Activated T-helper 1 cell treated with anti-CD3 and anti-CD28 coated beads, Interleukin-12 subunit alpha, Interleukin-12 subunit beta, Interleukin-2, Interleukin-4 antibody, amounts not matched to agents 30 ng/mL and 10 ng/mL and 1 ng/mL, durations not matched to agents 14 hours and 24 hours and 36 hours (primary cell): Measurements from ENCODE around the gene DRAXIN. TPM values are rescaled to one million over a fixed set of nuclear protein-coding genes. Genes with fewer than 3 reads are reported as not detected.
A peak's percentile ranks its signal among the peaks of the same experiment; 100 is the strongest.

Source experiments
- DNase-seq: peaks from one replicate; pipeline ENCODE4 v3.0.0; 2021; ENCODE audit warnings: low spot score
- H3K27ac Mint-ChIP-seq: one replicate; pipeline ENCODE4 v1.8.0; 2021; ENCODE audit warnings: mild to moderate bottlenecking, mixed read lengths
- H3K27me3 Mint-ChIP-seq: one replicate; pipeline ENCODE4 v1.8.0; 2022; ENCODE audit warnings: mild to moderate bottlenecking, moderate library complexity, mixed read lengths; ENCODE audit not compliant: insufficient read depth
- H3K36me3 Mint-ChIP-seq: one replicate; pipeline ENCODE4 v1.8.0; 2021; ENCODE audit warnings: low read depth, mixed read lengths
- H3K4me1 Mint-ChIP-seq: one replicate; pipeline ENCODE4 v1.8.0; 2021; ENCODE audit warnings: low read depth, mixed read lengths
- H3K4me3 Mint-ChIP-seq: one replicate; pipeline ENCODE4 v1.8.0; 2021; ENCODE audit warnings: mild to moderate bottlenecking, moderate library complexity, mixed read lengths
- H3K9me3 Mint-ChIP-seq: one replicate; pipeline ENCODE4 v1.8.0; 2021; ENCODE audit warnings: mixed read lengths
- intact Hi-C: fragments of 100-400 bp; cut with micrococcal nuclease; formaldehyde crosslinking; loops from one replicate; pipeline ENCODE4 v1.15.1; 2024
- total RNA-seq: library from RNA; stranded (reverse); gene quantifications from 2 replicates; pipeline ENCODE4 v1.2.3, GENCODE V29; 2022

The DRAXIN gene
- total RNA-seq, 1 donor from 2014 or later = not detected

GRCh38 chr1:11650331-11650991 lies 41.0 kb upstream of the DRAXIN start:
- Mint-ChIP-seq H3K9me3 (no peaks in the 10 kb centered on the region), H3K36me3 (no peaks in the 10 kb centered on the region), H3K27ac (no peak overlapping the region), H3K27me3 (peaks cover 17% of the 10 kb centered on the region), H3K4me3 (peak overlapping the region; percentile 72), H3K4me1 (peaks cover 17% of the 10 kb centered on the region)
- DNase-seq = peak; percentile 69
- intact Hi-C loops = loop anchor here (1.0 to 5.0 kb wide), 4 partner anchors 31 to 257 kb away; partner anchors contain the start of genes CLCN6, MAD2L2 and MTHFR

GRCh38 chr1:11651017-11651416 lies 40.5 kb upstream of the DRAXIN start:
- peaks cover 23% of the 10 kb centered on the region for H3K4me1 Mint-ChIP-seq
- H3K36me3 Mint-ChIP-seq = no peaks in the 10 kb centered on the region
- H3K9me3 Mint-ChIP-seq = no peaks in the 10 kb centered on the region
- H3K27ac Mint-ChIP-seq = no peak overlapping the region
- peak overlapping the region; percentile 72 for H3K4me3 Mint-ChIP-seq
- H3K27me3 Mint-ChIP-seq = peaks cover 17% of the 10 kb centered on the region
- no peak for DNase-seq
- intact Hi-C loops = loop anchor here (5.0 kb wide), 2 partner anchors 156 to 256 kb away; partner anchors contain the start of genes CLCN6 and MTHFR

- peak overlapping the region; percentile 45 for H3K4me3 Mint-ChIP-seq
- H3K27me3 Mint-ChIP-seq = peaks cover 17% of the 10 kb centered on the region
- peaks cover 2% of the 10 kb centered on the region for H3K36me3 Mint-ChIP-seq
- H3K9me3 Mint-ChIP-seq = no peaks in the 10 kb centered on the region
- H3K4me1 Mint-ChIP-seq = peaks cover 23% of the 10 kb centered on the region
- DNase-seq = no peak
- H3K27ac Mint-ChIP-seq = no peak overlapping the region
- intact Hi-C loops = loop anchor here (5.0 kb wide), 2 partner anchors 155 to 255 kb away; partner anchors contain the start of genes CLCN6 and MTHFR
Observed at GRCh38 chr1:11652203-11652780, 39.2 kb upstream of the DRAXIN start.

GRCh38 chr1:11653101-11653860 lies 38.2 kb upstream of the DRAXIN start:
- H3K36me3 Mint-ChIP-seq = peaks cover 2% of the 10 kb centered on the region
- H3K9me3 Mint-ChIP-seq = no peaks in the 10 kb centered on the region
- H3K4me3 Mint-ChIP-seq = peak overlapping the region; percentile 53
- intact Hi-C loops = loop anchor here (5.0 kb wide), 2 partner anchors 154 to 254 kb away; partner anchors contain the start of genes CLCN6 and MTHFR
- peaks cover 23% of the 10 kb centered on the region for H3K4me1 Mint-ChIP-seq
- DNase-seq = no peak
- H3K27ac Mint-ChIP-seq = no peak overlapping the region
- peaks cover 17% of the 10 kb centered on the region for H3K27me3 Mint-ChIP-seq

- intact Hi-C loops = loop anchor here (1.0 to 5.0 kb wide), 5 partner anchors 11 to 254 kb away; partner anchors contain the start of genes AGTRAP, CLCN6, FBXO6 and MAD2L2
- no peak for DNase-seq
- Mint-ChIP-seq H3K4me3 (peak overlapping the region; percentile 53), H3K27me3 (peaks cover 17% of the 10 kb centered on the region), H3K4me1 (peaks cover 23% of the 10 kb centered on the region), H3K27ac (no peak overlapping the region), H3K9me3 (no peaks in the 10 kb centered on the region), H3K36me3 (peaks cover 3% of the 10 kb centered on the region)
Observed at GRCh38 chr1:11653861-11654136, 37.7 kb upstream of the DRAXIN start.

- H3K4me1 Mint-ChIP-seq = peaks cover 23% of the 10 kb centered on the region
- intact Hi-C loops = loop anchor here (1.0 to 5.0 kb wide), 5 partner anchors 10 to 253 kb away; partner anchors contain the start of genes AGTRAP, CLCN6, FBXO6 and MAD2L2
- peak within 1 kb of the TSS; percentile 77 for H3K4me3 Mint-ChIP-seq
- DNase-seq = peak; percentile 41
- H3K36me3 Mint-ChIP-seq = peaks cover 8% of the 10 kb centered on the region
- no peaks in the 10 kb centered on the region for H3K9me3 Mint-ChIP-seq
- peaks cover 17% of the 10 kb centered on the region for H3K27me3 Mint-ChIP-seq
- no peak within 1 kb of the TSS for H3K27ac Mint-ChIP-seq
Observed at GRCh38 chr1:11654137-11654938, 37.2 kb upstream of the DRAXIN start, which contains the start of the genes FBXO2 and FBXO44. Gene FBXO2 (minus strand): TSS chr1:11654429. CDS start chr1:11654340, 89 bp downstream. Gene FBXO44 (plus strand): TSS chr1:11654877. CDS start chr1:11655836, 959 bp downstream.

- intact Hi-C loops = loop anchor here (1.0 to 5.0 kb wide), 5 partner anchors 9 to 252 kb away; partner anchors contain the start of genes AGTRAP, CLCN6, FBXO6 and MAD2L2
- Mint-ChIP-seq H3K4me1 (peaks cover 17% of the 10 kb centered on the region), H3K27me3 (peaks cover 14% of the 10 kb centered on the region), H3K36me3 (peaks cover 8% of the 10 kb centered on the region), H3K4me3 (peak overlapping the region; percentile 77), H3K9me3 (no peaks in the 10 kb centered on the region), H3K27ac (no peak overlapping the region)
- no peak for DNase-seq
Observed at GRCh38 chr1:11654939-11655808, 36.3 kb upstream of the DRAXIN start.

- peaks cover 11% of the 10 kb centered on the region for H3K36me3 Mint-ChIP-seq
- H3K4me3 Mint-ChIP-seq = no peak overlapping the region
- intact Hi-C loops = no loop called here
- no peak overlapping the region for H3K27ac Mint-ChIP-seq
- DNase-seq = no peak
- H3K4me1 Mint-ChIP-seq = peaks cover 9% of the 10 kb centered on the region
- no peaks in the 10 kb centered on the region for H3K9me3 Mint-ChIP-seq
- no peaks in the 10 kb centered on the region for H3K27me3 Mint-ChIP-seq
Observed at GRCh38 chr1:11657654-11658053, 33.9 kb upstream of the DRAXIN start.

- intact Hi-C loops = no loop called here
- Mint-ChIP-seq H3K27ac (no peak overlapping the region), H3K27me3 (no peaks in the 10 kb centered on the region), H3K9me3 (no peaks in the 10 kb centered on the region), H3K4me1 (peaks cover 9% of the 10 kb centered on the region), H3K36me3 (peaks cover 12% of the 10 kb centered on the region), H3K4me3 (no peak overlapping the region)
- DNase-seq = no peak
Observed at GRCh38 chr1:11658542-11658941, 33.0 kb upstream of the DRAXIN start.

- H3K27me3 Mint-ChIP-seq = no peaks in the 10 kb centered on the region
- H3K27ac Mint-ChIP-seq = no peak overlapping the region
- peaks cover 12% of the 10 kb centered on the region for H3K36me3 Mint-ChIP-seq
- H3K4me1 Mint-ChIP-seq = peaks cover 9% of the 10 kb centered on the region
- no peaks in the 10 kb centered on the region for H3K9me3 Mint-ChIP-seq
- no peak for DNase-seq
- intact Hi-C loops = no loop called here
- no peak overlapping the region for H3K4me3 Mint-ChIP-seq
Observed at GRCh38 chr1:11659748-11660147, 31.8 kb upstream of the DRAXIN start.

GRCh38 chr1:11661103-11661502 lies 30.4 kb upstream of the DRAXIN start:
- no peak overlapping the region for H3K27ac Mint-ChIP-seq
- H3K4me1 Mint-ChIP-seq = no peaks in the 10 kb centered on the region
- DNase-seq = no peak
- H3K4me3 Mint-ChIP-seq = no peak overlapping the region
- no peaks in the 10 kb centered on the region for H3K9me3 Mint-ChIP-seq
- intact Hi-C loops = no loop called here
- no peaks in the 10 kb centered on the region for H3K27me3 Mint-ChIP-seq
- H3K36me3 Mint-ChIP-seq = peaks cover 12% of the 10 kb centered on the region
